MV-4-11 (cell line): ENCODE measurements around the gene ATXN7L1.

Source experiments
- DNase-seq: peaks from one replicate; lab custom pipeline; 2025; lab: John Stamatoyannopoulos, UW

ATXN7L1 gene

GRCh38 chr7:105876091-105876963 is at the start of gene ATXN7L1:
ATXN7L1 (minus strand) TSS chr7:105876599; CDS start chr7:105876558, 41 bp downstream.
- peak; percentile 90 for DNase-seq

- DNase-seq, result no peak
Observed at GRCh38 chr7:105926131-105926530, 49.7 kb upstream of the ATXN7L1 start.

- DNase-seq, result no peak
Observed at GRCh38 chr7:105924945-105925344, 48.5 kb upstream of the ATXN7L1 start.

GRCh38 chr7:105920766-105921165 is 44.4 kb upstream of the ATXN7L1 start:
- peak; percentile 4 for DNase-seq

GRCh38 chr7:105917659-105918058 is 41.3 kb upstream of the ATXN7L1 start:
- DNase-seq, result no peak

- no peak for DNase-seq
Observed at GRCh38 chr7:105916603-105917002, 40.2 kb upstream of the ATXN7L1 start.

- no peak for DNase-seq
Observed at GRCh38 chr7:105913947-105914346, 37.5 kb upstream of the ATXN7L1 start.

- no peak for DNase-seq
Observed at GRCh38 chr7:105911961-105912575, 35.7 kb upstream of the ATXN7L1 start.

GRCh38 chr7:105910172-105910571 is 33.8 kb upstream of the ATXN7L1 start:
- DNase-seq, result no peak

GRCh38 chr7:105909742-105910141 is 33.3 kb upstream of the ATXN7L1 start:
- no peak for DNase-seq

GRCh38 chr7:105907129-105907846 is 30.9 kb upstream of the ATXN7L1 start:
- DNase-seq, result no peak

- DNase-seq, result no peak
Observed at GRCh38 chr7:105906695-105907094, 30.3 kb upstream of the ATXN7L1 start.

- no peak for DNase-seq
Observed at GRCh38 chr7:105905910-105906568, 29.6 kb upstream of the ATXN7L1 start.

GRCh38 chr7:105905209-105905909 is 29.0 kb upstream of the ATXN7L1 start:
- DNase-seq, result no peak

- DNase-seq, result no peak
Observed at GRCh38 chr7:105904064-105904463, 27.7 kb upstream of the ATXN7L1 start.

GRCh38 chr7:105902325-105902911 is 26.0 kb upstream of the ATXN7L1 start:
- no peak for DNase-seq

- DNase-seq, result no peak
Observed at GRCh38 chr7:105897999-105898398, 21.6 kb upstream of the ATXN7L1 start.

- no peak for DNase-seq
Observed at GRCh38 chr7:105896407-105896911, 20.1 kb upstream of the ATXN7L1 start.

- no peak for DNase-seq
Observed at GRCh38 chr7:105894131-105894530, 17.7 kb upstream of the ATXN7L1 start.

- DNase-seq, result no peak
Observed at GRCh38 chr7:105892387-105892786, 16.0 kb upstream of the ATXN7L1 start.
